Measurements from ENCODE around the gene MLPH.

- TF ChIP-seq CTCF (IDR thresholded peaks at IDR 0.05) (no peak), POLR2A (IDR thresholded peaks at IDR 0.05) (no peak)
These were observed 24.9 kb downstream of the MLPH start for GRCh38 chr2:237511885-237512405.

Data from lower leg skin (tissue), 3 donors.